Panc1 (cell line): Measurements from ENCODE around the gene MEF2D. TPM values are rescaled to one million over a fixed set of nuclear protein-coding genes. Genes with fewer than 3 reads are reported as not detected.

Source experiments
- ATAC-seq: fragments of 200-7000 bp; cut with Tn5 transposase; 2 replicates; pipeline ENCODE4 v1.9.1; 2020; ENCODE audit warnings: mild to moderate bottlenecking, moderate library complexity
- BruUV-seq: library from RNA; stranded (reverse); fragments of 400-500 nt; replicated peaks from 2 replicates; lab custom pipeline; 2021; lab: Mats Ljungman, UMichigan
- CTCF ChIA-PET: fragments of 300-600 bp; sonication (Branson Sonifier 250); formaldehyde crosslinking; loops from one replicate; lab custom pipeline; 2022; ENCODE audit warnings: antibody characterized with exemption; lab: Charles Lee
- POLR2A ChIA-PET: fragments of 300-600 bp; sonication (Branson Sonifier 250); formaldehyde crosslinking; loops from one replicate; lab custom pipeline; 2022; ENCODE audit warnings: antibody characterized with exemption; lab: Charles Lee
- DNase-seq: peaks from one replicate; pipeline ENCODE4 v3.0.0-alpha.2; 2010; ENCODE audit warnings: low read depth, low spot score
- H3K27ac ChIP-seq: 2 replicates; pipeline ENCODE4 v1.5.1; 2011; ENCODE audit warnings: mild to moderate bottlenecking, low read length, inconsistent platforms
- H3K27me3 ChIP-seq: fragments of 200-500 bp; sonication (Bioruptor generic); 2 replicates; pipeline ENCODE4 v1.6.0; 2014; ENCODE audit warnings: low read length, inconsistent platforms; ENCODE audit not compliant: control insufficient read depth, insufficient read depth
- H3K36me3 ChIP-seq: fragments of 200-500 bp; sonication (Bioruptor generic); 2 replicates; pipeline ENCODE4 v1.5.1; 2014; ENCODE audit warnings: inconsistent platforms, mild to moderate bottlenecking, low read length, moderate library complexity; ENCODE audit not compliant: control insufficient read depth, insufficient read depth
- H3K4me1 ChIP-seq: 2 replicates; pipeline ENCODE4 v1.5.1; 2011; ENCODE audit warnings: inconsistent platforms, mild to moderate bottlenecking, low read length, moderate library complexity; ENCODE audit not compliant: control insufficient read depth, insufficient read depth
- H3K4me3 ChIP-seq, 2 experiments: 2 replicates each; pipeline ENCODE4 v1.5.1; 2011 to 2012; ENCODE audit warnings: low read depth in 2 of 2, low read length in 2 of 2, mild to moderate bottlenecking in 2 of 2, inconsistent platforms in 1 of 2, moderate library complexity in 1 of 2
- H3K9me3 ChIP-seq: fragments of 200-500 bp; sonication (Bioruptor generic); 2 replicates; pipeline ENCODE4 v1.5.1; 2014; ENCODE audit warnings: low read depth, mild to moderate bottlenecking, inconsistent platforms, low read length, moderate library complexity; ENCODE audit not compliant: control insufficient read depth, insufficient read depth
- POLR2AphosphoS5 ChIP-seq: IDR thresholded peaks from 2 replicates; pipeline ENCODE4 v1.6.1; 2012; ENCODE audit warnings: mild to moderate bottlenecking, low read depth, low read length, moderate library complexity
- SIN3A ChIP-seq: IDR thresholded peaks from 2 replicates; pipeline ENCODE4 v1.6.1; 2012; ENCODE audit warnings: low read depth, mild to moderate bottlenecking, low read length, moderate library complexity, borderline replicate concordance; ENCODE audit not compliant: insufficient read depth
- TCF7L2 ChIP-seq: IDR thresholded peaks from 2 replicates; pipeline ENCODE4 v1.6.1; 2011; ENCODE audit warnings: mild to moderate bottlenecking, low read depth, low read length, inconsistent platforms
- in situ Hi-C: cut with HindIII; loops from 2 replicates; pipeline ENCODE4 v1.10.0; 2016; ENCODE audit warnings: low sequenced_read_pairs, low pct_unique_long_range_greater_than_20kb
- intact Hi-C: fragments of 100-400 bp; cut with micrococcal nuclease; formaldehyde crosslinking; loops from one replicate; pipeline ENCODE4 v1.10.0; 2022; ENCODE audit not compliant: unreplicated experiment
- total RNA-seq: library from RNA; stranded (reverse); gene quantifications from one replicate; pipeline ENCODE4 v1.2.1, GENCODE V29; 2021; ENCODE audit not compliant: unreplicated experiment
- TF ChIP-seq, protein P1 (sequence below), 2 experiments: IDR thresholded peaks; 2 replicates each; pipeline ENCODE4 v1.6.1; 2011 to 2012; ENCODE audit warnings: low read depth in 2 of 2, control low read depth in 1 of 2, low read length in 1 of 2, mild to moderate bottlenecking in 1 of 2, moderate library complexity in 1 of 2; ENCODE audit not compliant: insufficient read depth in 1 of 2
- TF ChIP-seq, protein P2 (sequence below): fragments of 450-650 bp; IDR thresholded peaks from 2 replicates; pipeline ENCODE4 v1.5.1; 2017; ENCODE audit warnings: mild to moderate bottlenecking

Gene MEF2D
- total RNA-seq, 1 experiment from 2014 or later: 30.9 TPM

DNA sequence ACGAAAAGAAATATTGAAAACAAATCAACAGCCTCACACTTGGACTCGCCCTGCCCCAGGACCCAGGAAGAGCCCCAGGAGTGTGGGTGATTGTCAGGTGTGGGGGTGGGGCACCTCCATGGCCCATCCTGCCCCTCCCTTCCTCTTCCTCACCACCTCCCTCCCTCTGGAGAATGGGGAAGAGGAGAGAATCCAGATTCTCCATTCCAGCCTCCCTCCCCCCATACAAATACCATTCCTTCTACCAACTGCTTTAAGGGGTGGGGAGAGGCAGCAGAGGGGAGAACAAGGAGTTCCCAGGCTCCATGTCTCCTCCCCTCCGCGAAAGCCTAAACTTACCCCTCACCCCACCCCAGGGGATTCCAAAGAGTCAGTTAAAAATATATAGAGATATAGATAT is 36.7 kb downstream of the MEF2D start:
- Histone ChIP-seq H3K4me1 (no peaks in the 10 kb centered on the region), H3K36me3 (no peaks in the 10 kb centered on the region; the same call in 1 of the 2 replicates), H3K4me3 (no peak overlapping the region), H3K9me3 (no peaks in the 10 kb centered on the region), H3K27me3 (no peaks in the 10 kb centered on the region), H3K27ac (no peak overlapping the region)
- BruUV-seq: no TSS peak
- no peak for ATAC-seq
- ChIA-PET CTCF (no interaction called here), POLR2A (no interaction called here)
- intact Hi-C loops (loop anchor here (10.0 kb wide), 1 partner anchor 61 kb away; no protein-coding TSS in a partner anchor), in situ Hi-C loops (no loop called here)
- no peak for DNase-seq
- TF ChIP-seq, protein P1, sequence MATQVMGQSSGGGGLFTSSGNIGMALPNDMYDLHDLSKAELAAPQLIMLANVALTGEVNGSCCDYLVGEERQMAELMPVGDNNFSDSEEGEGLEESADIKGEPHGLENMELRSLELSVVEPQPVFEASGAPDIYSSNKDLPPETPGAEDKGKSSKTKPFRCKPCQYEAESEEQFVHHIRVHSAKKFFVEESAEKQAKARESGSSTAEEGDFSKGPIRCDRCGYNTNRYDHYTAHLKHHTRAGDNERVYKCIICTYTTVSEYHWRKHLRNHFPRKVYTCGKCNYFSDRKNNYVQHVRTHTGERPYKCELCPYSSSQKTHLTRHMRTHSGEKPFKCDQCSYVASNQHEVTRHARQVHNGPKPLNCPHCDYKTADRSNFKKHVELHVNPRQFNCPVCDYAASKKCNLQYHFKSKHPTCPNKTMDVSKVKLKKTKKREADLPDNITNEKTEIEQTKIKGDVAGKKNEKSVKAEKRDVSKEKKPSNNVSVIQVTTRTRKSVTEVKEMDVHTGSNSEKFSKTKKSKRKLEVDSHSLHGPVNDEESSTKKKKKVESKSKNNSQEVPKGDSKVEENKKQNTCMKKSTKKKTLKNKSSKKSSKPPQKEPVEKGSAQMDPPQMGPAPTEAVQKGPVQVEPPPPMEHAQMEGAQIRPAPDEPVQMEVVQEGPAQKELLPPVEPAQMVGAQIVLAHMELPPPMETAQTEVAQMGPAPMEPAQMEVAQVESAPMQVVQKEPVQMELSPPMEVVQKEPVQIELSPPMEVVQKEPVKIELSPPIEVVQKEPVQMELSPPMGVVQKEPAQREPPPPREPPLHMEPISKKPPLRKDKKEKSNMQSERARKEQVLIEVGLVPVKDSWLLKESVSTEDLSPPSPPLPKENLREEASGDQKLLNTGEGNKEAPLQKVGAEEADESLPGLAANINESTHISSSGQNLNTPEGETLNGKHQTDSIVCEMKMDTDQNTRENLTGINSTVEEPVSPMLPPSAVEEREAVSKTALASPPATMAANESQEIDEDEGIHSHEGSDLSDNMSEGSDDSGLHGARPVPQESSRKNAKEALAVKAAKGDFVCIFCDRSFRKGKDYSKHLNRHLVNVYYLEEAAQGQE (IDR thresholded peaks at IDR 0.05; ENCODE audit: insufficient read depth in 1 of 2, low read depth in 2 of 2, low read length in 1 of 2): no peak
- TF ChIP-seq POLR2AphosphoS5: no peak
- no peak for TF ChIP-seq TCF7L2
- TF ChIP-seq, protein P2, sequence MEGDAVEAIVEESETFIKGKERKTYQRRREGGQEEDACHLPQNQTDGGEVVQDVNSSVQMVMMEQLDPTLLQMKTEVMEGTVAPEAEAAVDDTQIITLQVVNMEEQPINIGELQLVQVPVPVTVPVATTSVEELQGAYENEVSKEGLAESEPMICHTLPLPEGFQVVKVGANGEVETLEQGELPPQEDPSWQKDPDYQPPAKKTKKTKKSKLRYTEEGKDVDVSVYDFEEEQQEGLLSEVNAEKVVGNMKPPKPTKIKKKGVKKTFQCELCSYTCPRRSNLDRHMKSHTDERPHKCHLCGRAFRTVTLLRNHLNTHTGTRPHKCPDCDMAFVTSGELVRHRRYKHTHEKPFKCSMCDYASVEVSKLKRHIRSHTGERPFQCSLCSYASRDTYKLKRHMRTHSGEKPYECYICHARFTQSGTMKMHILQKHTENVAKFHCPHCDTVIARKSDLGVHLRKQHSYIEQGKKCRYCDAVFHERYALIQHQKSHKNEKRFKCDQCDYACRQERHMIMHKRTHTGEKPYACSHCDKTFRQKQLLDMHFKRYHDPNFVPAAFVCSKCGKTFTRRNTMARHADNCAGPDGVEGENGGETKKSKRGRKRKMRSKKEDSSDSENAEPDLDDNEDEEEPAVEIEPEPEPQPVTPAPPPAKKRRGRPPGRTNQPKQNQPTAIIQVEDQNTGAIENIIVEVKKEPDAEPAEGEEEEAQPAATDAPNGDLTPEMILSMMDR: no peak
- TF ChIP-seq SIN3A: no peak

GRCh38 chr1:156462954-156463795 is 37.4 kb downstream of the MEF2D start:
- TF ChIP-seq POLR2AphosphoS5: no peak
- no TSS peak for BruUV-seq
- ChIA-PET POLR2A (no interaction called here), CTCF (no interaction called here)
- intact Hi-C loops (loop anchor here (10.0 kb wide), 1 partner anchor 62 kb away; no protein-coding TSS in a partner anchor), in situ Hi-C loops (no loop called here)
- Histone ChIP-seq H3K4me3 (no peak overlapping the region), H3K27ac (no peak overlapping the region), H3K4me1 (peaks cover 1% of the 10 kb centered on the region; the same call in 1 of the 2 replicates), H3K27me3 (no peaks in the 10 kb centered on the region), H3K9me3 (no peaks in the 10 kb centered on the region), H3K36me3 (no peaks in the 10 kb centered on the region)
- DNase-seq (no peak), ATAC-seq (no peak)
